IMR-90 (cell line): ENCODE data around the gene OPCML. TPM values are rescaled to one million over a fixed set of nuclear protein-coding genes. Genes with fewer than 3 reads are reported as not detected.

Experiments used
- ATAC-seq: fragments of 200-7000 bp; cut with Tn5 transposase; 2 replicates; pipeline ENCODE4 v1.9.1; 2020; ENCODE audit warnings: low read depth, mild to moderate bottlenecking, moderate library complexity
- BruUV-seq: library from RNA; stranded (reverse); fragments of 400-500 nt; replicated peaks from 2 replicates; lab custom pipeline; 2021; lab: Mats Ljungman, UMichigan
- CTCF ChIA-PET: fragments of 300-600 bp; formaldehyde crosslinking; extraction: SDS; loops from one replicate; lab custom pipeline; 2021; ENCODE audit warnings: antibody characterized with exemption; lab: Yijun Ruan, JAX
- POLR2A ChIA-PET: fragments of 300-600 bp; sonication (Branson Sonifier 250); formaldehyde crosslinking; loops from one replicate; lab custom pipeline; 2022; ENCODE audit warnings: antibody characterized with exemption; ENCODE audit not compliant: unreplicated experiment; lab: Charles Lee
- DNase-seq: peaks from one replicate; pipeline ENCODE4 v3.0.0; 2013
- H2AFZ ChIP-seq: replicated peaks from 2 replicates; pipeline ENCODE3; 2013; ENCODE audit warnings: low read length, mild to moderate bottlenecking; ENCODE audit not compliant: poor library complexity
- H2AK5ac ChIP-seq: 2 replicates; pipeline ENCODE4 v1.6.1; 2013; ENCODE audit warnings: low read depth, low read length, inconsistent platforms
- H2AK9ac ChIP-seq: replicated peaks from 2 replicates; pipeline ENCODE3; 2013; ENCODE audit warnings: mild to moderate bottlenecking, low read depth, low read length, moderate library complexity; ENCODE audit not compliant: poor library complexity
- H2BK120ac ChIP-seq: 2 replicates; pipeline ENCODE4 v1.6.1; 2013; ENCODE audit warnings: low read depth, low read length, inconsistent platforms
- H2BK15ac ChIP-seq: 3 replicates; pipeline ENCODE4 v1.6.1; 2013; ENCODE audit warnings: low read depth, low read length, inconsistent platforms
- H2BK20ac ChIP-seq: 2 replicates; pipeline ENCODE4 v1.6.1; 2013; ENCODE audit warnings: low read depth, mild to moderate bottlenecking, inconsistent platforms, low read length, moderate library complexity
- H2BK5ac ChIP-seq: 2 replicates; pipeline ENCODE4 v1.6.1; 2013; ENCODE audit warnings: mild to moderate bottlenecking, low read depth, low read length, inconsistent platforms; ENCODE audit not compliant: poor library complexity, severe bottlenecking
- H3K14ac ChIP-seq: replicated peaks from 2 replicates; pipeline ENCODE4 v1.6.1; 2013; ENCODE audit warnings: low read depth, low read length, inconsistent platforms
- H3K18ac ChIP-seq: 2 replicates; pipeline ENCODE4 v1.6.1; 2013; ENCODE audit warnings: low read depth, low read length, control low read depth
- H3K23ac ChIP-seq: 2 replicates; pipeline ENCODE4 v1.6.1; 2013; ENCODE audit warnings: low read depth, low read length, inconsistent platforms
- H3K27ac ChIP-seq: 2 replicates; pipeline ENCODE4 v1.5.1; 2013; ENCODE audit warnings: mild to moderate bottlenecking, control low read depth, low read length; ENCODE audit not compliant: insufficient read depth
- H3K27me3 ChIP-seq: 2 replicates; pipeline ENCODE4 v1.6.1; 2013; ENCODE audit warnings: low read length; ENCODE audit not compliant: control insufficient read depth, insufficient read depth
- H3K36me3 ChIP-seq: 2 replicates; pipeline ENCODE4 v1.6.1; 2013; ENCODE audit warnings: low read length, mixed read lengths; ENCODE audit not compliant: control insufficient read depth, insufficient read depth
- H3K4ac ChIP-seq: 2 replicates; pipeline ENCODE4 v1.6.1; 2013; ENCODE audit warnings: low read depth, low read length, inconsistent platforms
- H3K4me1 ChIP-seq: 2 replicates; pipeline ENCODE4 v1.6.1; 2013; ENCODE audit warnings: low read length, mixed read lengths; ENCODE audit not compliant: control insufficient read depth, insufficient read depth
- H3K4me2 ChIP-seq: 2 replicates; pipeline ENCODE4 v1.6.1; 2013; ENCODE audit warnings: low read depth, mild to moderate bottlenecking, control low read depth, low read length, moderate library complexity
- H3K4me3 ChIP-seq: 2 replicates; pipeline ENCODE4 v1.5.1; 2013; ENCODE audit warnings: low read depth, mild to moderate bottlenecking, control low read depth, low read length, moderate library complexity; ENCODE audit not compliant: insufficient read depth
- H3K56ac ChIP-seq: 2 replicates; pipeline ENCODE4 v1.6.1; 2013; ENCODE audit warnings: low read length, inconsistent platforms; ENCODE audit not compliant: insufficient read depth; ENCODE audit errors: extremely low read depth
- H3K79me1 ChIP-seq, 2 experiments: 2 replicates each; pipeline ENCODE4 v1.6.1; 2013; ENCODE audit warnings: low read length in 2 of 2, inconsistent platforms in 1 of 2, low read depth in 1 of 2
- H3K9ac ChIP-seq: 2 replicates; pipeline ENCODE4 v1.6.1; 2013; ENCODE audit warnings: low read depth, low read length, control low read depth
- H3K9me1 ChIP-seq: 2 replicates; pipeline ENCODE4 v1.6.1; 2013; ENCODE audit warnings: low read length, inconsistent platforms; ENCODE audit not compliant: insufficient read depth
- H3K9me3 ChIP-seq: 2 replicates; pipeline ENCODE4 v1.6.1; 2013; ENCODE audit warnings: low read length; ENCODE audit not compliant: control insufficient read depth, insufficient read depth
- H4K20me1 ChIP-seq: 2 replicates; pipeline ENCODE4 v1.6.1; 2013; ENCODE audit warnings: low read length, inconsistent platforms; ENCODE audit not compliant: insufficient read depth
- H4K5ac ChIP-seq: 2 replicates; pipeline ENCODE4 v1.6.1; 2013; ENCODE audit warnings: mild to moderate bottlenecking, low read depth, low read length, control low read depth
- H4K8ac ChIP-seq, 2 experiments: 2 replicates each; pipeline ENCODE4 v1.6.1; 2013; ENCODE audit warnings: low read depth in 2 of 2, low read length in 2 of 2, control low read depth in 1 of 2, inconsistent platforms in 1 of 2
- H4K91ac ChIP-seq: 2 replicates; pipeline ENCODE4 v1.6.1; 2013; ENCODE audit warnings: low read depth, low read length, inconsistent platforms; ENCODE audit not compliant: insufficient read depth
- BHLHE40 ChIP-seq: fragments of 150-350 bp; IDR thresholded peaks from 2 replicates; pipeline ENCODE4 v1.6.1; 2016; ENCODE audit warnings: mild to moderate bottlenecking, low read depth, low read length
- CHD1 ChIP-seq: IDR thresholded peaks from 2 replicates; pipeline ENCODE4 v1.6.1; 2012; ENCODE audit warnings: low read depth, low read length, improper control_type of control experiment
- MAFK ChIP-seq: IDR thresholded peaks from 2 replicates; pipeline ENCODE4 v1.6.1; 2012; ENCODE audit warnings: low read depth, low read length, improper control_type of control experiment
- MAZ ChIP-seq: IDR thresholded peaks from 2 replicates; pipeline ENCODE4 v1.6.1; 2012; ENCODE audit warnings: low read depth, mild to moderate bottlenecking, low read length, improper control_type of control experiment, moderate library complexity, borderline replicate concordance
- POLR2A ChIP-seq: IDR thresholded peaks from 2 replicates; pipeline ENCODE4 v1.6.1; 2012; ENCODE audit warnings: mild to moderate bottlenecking, low read depth, low read length
- SMC3 ChIP-seq: fragments of 150-350 bp; IDR thresholded peaks from 2 replicates; pipeline ENCODE4 v1.6.1; 2016; ENCODE audit warnings: low read depth, mild to moderate bottlenecking, antibody characterized with exemption, low read length, moderate library complexity
- USF2 ChIP-seq: fragments of 150-350 bp; IDR thresholded peaks from 2 replicates; pipeline ENCODE4 v1.6.1; 2017; ENCODE audit warnings: mild to moderate bottlenecking, antibody characterized with exemption, low read length, low read depth
- WGBS, 2 experiments: methylation state at CpG; one replicate each; pipeline versions ENCODE4 v1.1.5 to v1.1.7; 2013; ENCODE audit warnings: missing lambda C conversion rate in 2 of 2; ENCODE audit not compliant: insufficient read length in 1 of 2; ENCODE audit errors: extremely low coverage in 2 of 2; 5-methylcytosine and 5-hydroxymethylcytosine counted together
- dilution Hi-C: fragments of 300-500 bp; cut with HindIII; formaldehyde crosslinking; loops from one replicate; pipeline ENCODE4 v1.14.3; 2018; ENCODE audit warnings: low sequenced_read_pairs; ENCODE audit not compliant: unreplicated experiment
- in situ Hi-C: fragments of 300-500 bp; cut with MboI; formaldehyde crosslinking; loops from 3 replicates; pipeline ENCODE4 v1.14.3; 2019; ENCODE audit warnings: low sequenced_read_pairs, inconsistent platforms, mixed read lengths
- intact Hi-C: fragments of 100-400 bp; cut with micrococcal nuclease; formaldehyde crosslinking; loops from 2 replicates; pipeline ENCODE4 v1.10.0; 2022
- polyA plus RNA-seq, 3 experiments: library from polyadenylated mRNA; depleted of rRNA; stranded (reverse); fragments of >200 nt; gene quantifications; 2 replicates each; pipeline ENCODE4 v1.2.3, GENCODE V29; 2012; ENCODE audit warnings: low replicate concordance in 1 of 3
- total RNA-seq: library from RNA; depleted of rRNA; stranded (reverse); fragments of >200 nt; gene quantifications from 2 replicates; pipeline ENCODE4 v1.2.3, GENCODE V29; 2012

OPCML gene
- total and polyA plus RNA-seq, 2 of the 4 experiments (the other 2 are of a cell fraction) = under 0.01 to 2.6 TPM

GRCh38 chr11:133383689-133384088 lies 148.6 kb downstream of the OPCML start:
- H3K4me1 ChIP-seq = no peaks in the 10 kb centered on the region
- H3K79me1 ChIP-seq = no peaks in the 10 kb centered on the region
- ATAC-seq = no peak
- H3K9ac ChIP-seq = no peak overlapping the region
- H3K4ac ChIP-seq = no peak overlapping the region
- dilution Hi-C loops = no loop called here
- H3K18ac ChIP-seq = no peak overlapping the region
- H3K9me3 ChIP-seq = peaks cover 50% of the 10 kb centered on the region
- intact Hi-C loops = no loop called here
- ChIA-PET CTCF (interaction anchor here (0.6 kb wide), 1 partner anchor 22 kb away, joined by 3 read pairs; no protein-coding TSS in a partner anchor), POLR2A (no interaction called here)
- H3K4me2 ChIP-seq = no peak overlapping the region
- no peaks in the 10 kb centered on the region for H4K20me1 ChIP-seq
- H4K5ac ChIP-seq = no peak overlapping the region
- H2AFZ ChIP-seq = no peak overlapping the region
- H3K14ac ChIP-seq = no peak overlapping the region
- DNase-seq = no peak
- no TSS peak for BruUV-seq
- H3K36me3 ChIP-seq = no peaks in the 10 kb centered on the region
- no peak overlapping the region for H3K4me3 ChIP-seq
- H2BK120ac ChIP-seq = no peak overlapping the region
- H2BK5ac ChIP-seq = no peak overlapping the region
- H2AK5ac ChIP-seq = no peak overlapping the region
- no peak overlapping the region for H4K91ac ChIP-seq
- no peak overlapping the region for H3K56ac ChIP-seq
- no peaks in the 10 kb centered on the region for H3K27me3 ChIP-seq
- in situ Hi-C loops = no loop called here
- H3K9me1 ChIP-seq = no peaks in the 10 kb centered on the region
- WGBS, 2 experiments = no CpG with 5 or more reads among the region's 4 CpGs
- no peak overlapping the region for H2AK9ac ChIP-seq
- no peak overlapping the region for H2BK20ac ChIP-seq
- H3K27ac ChIP-seq = no peak overlapping the region
- H3K23ac ChIP-seq = no peak overlapping the region
- H4K8ac ChIP-seq = no peak overlapping the region
- no peak for TF ChIP-seq POLR2A
- no peak for TF ChIP-seq BHLHE40
- no peak for TF ChIP-seq MAZ
- no peak for TF ChIP-seq MAFK
- TF ChIP-seq USF2 = no peak
- TF ChIP-seq CHD1 = no peak
- TF ChIP-seq SMC3 = no peak
- no peak overlapping the region for H2BK15ac ChIP-seq
